IPS-18a (cell line): Measurements from ENCODE around the gene SAA2.
"Not testable (repeated sequence)": the region's sequence is repeated elsewhere in the genome, so short reads cannot be mapped to it uniquely, and the experiment has no call there.

Experiments used
- H3K27ac ChIP-seq: one replicate; pipeline ENCODE4 v1.5.1; 2013; ENCODE audit warnings: low read length
- H3K27me3 ChIP-seq: one replicate; pipeline ENCODE4 v1.6.1; 2013; ENCODE audit warnings: mild to moderate bottlenecking, low read length; ENCODE audit not compliant: control insufficient read depth, insufficient read depth
- H3K36me3 ChIP-seq: one replicate; pipeline ENCODE4 v1.6.1; 2013; ENCODE audit warnings: low read depth, low read length; ENCODE audit not compliant: control insufficient read depth
- H3K4me1 ChIP-seq: one replicate; pipeline ENCODE4 v1.6.1; 2013; ENCODE audit warnings: low read depth, low read length; ENCODE audit not compliant: control insufficient read depth
- H3K4me3 ChIP-seq: one replicate; pipeline ENCODE4 v1.5.1; 2013; ENCODE audit warnings: low read length
- H3K9ac ChIP-seq: one replicate; pipeline ENCODE4 v1.6.1; 2013; ENCODE audit warnings: mild to moderate bottlenecking, low read length, moderate library complexity
- H3K9me3 ChIP-seq: one replicate; pipeline ENCODE4 v1.6.1; 2013; ENCODE audit warnings: low read depth, low read length; ENCODE audit not compliant: control insufficient read depth

SAA2 gene

DNA sequence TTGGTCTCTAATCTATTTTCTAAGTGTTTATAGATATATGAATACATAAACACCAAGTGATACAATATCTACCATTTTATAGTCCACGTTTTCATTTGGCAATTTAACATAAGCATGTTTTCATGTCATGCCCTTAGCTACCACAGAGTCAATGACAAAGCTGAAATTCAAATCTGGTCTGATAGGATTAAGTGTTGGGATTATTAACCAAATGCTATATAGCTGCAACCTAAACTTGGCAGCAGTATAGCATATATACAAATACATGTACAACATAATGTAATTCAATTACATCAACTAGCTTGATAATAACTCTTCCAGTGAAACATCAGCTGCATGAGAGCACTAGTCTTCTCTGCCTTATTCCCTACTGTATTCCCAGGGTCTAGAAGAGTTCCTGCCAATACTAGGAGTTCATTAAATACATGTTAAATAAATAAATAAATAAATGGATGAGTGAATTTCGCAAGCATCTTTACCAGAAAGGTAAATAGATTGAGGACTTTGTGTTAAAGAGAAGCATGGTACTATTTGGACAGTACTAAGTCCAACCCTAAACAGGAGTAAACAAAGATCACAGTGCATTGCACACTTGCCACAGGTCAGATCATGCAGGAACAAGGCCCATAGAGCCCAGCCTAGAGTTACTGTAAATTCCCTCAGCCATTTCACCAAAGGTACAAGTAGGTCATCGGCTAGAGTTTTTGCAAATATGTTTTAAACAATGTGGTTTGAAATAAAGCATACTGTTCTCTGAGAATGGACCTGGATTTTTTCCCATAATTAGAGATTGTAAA is 24.7 kb downstream of the SAA2 start:
- Histone ChIP-seq H3K4me3 (no peak overlapping the region), H3K27me3 (no peaks in the 10 kb centered on the region), H3K9ac (no peak overlapping the region), H3K36me3 (no peaks in the 10 kb centered on the region), H3K9me3 (no peaks in the 10 kb centered on the region), H3K4me1 (no peaks in the 10 kb centered on the region), H3K27ac (no peak overlapping the region)

DNA sequence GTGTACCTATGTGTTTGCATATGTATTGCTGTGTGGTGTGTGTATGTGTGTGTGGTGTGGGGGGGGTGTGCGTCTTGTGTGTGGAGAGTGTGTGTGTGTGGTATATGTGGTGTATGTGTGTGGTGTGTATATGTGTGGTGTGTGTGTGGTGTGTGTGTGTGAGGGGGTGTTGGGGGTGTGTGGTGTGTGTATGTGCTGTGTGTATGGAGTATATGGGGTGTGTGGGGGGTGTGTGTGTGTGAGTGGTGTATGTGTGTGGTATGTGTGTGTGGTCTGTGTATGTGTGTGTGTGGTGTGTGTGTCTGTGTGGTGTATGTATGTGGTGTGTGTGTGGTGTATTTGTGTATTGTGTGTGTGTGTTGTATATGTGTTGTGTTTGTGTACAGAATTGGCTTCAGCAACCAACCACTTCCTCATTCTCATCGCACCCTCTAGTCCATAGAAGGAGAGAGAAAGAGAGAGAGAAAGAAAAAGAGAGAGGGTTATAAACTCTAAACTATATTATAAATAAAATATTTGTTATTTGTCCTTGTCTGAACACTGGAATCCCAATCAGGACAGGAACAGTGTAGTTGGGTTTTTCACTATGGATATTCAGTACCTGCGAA is 25.6 kb downstream of the SAA2 start:
- no peak overlapping the region for H3K27ac ChIP-seq
- H3K9me3 ChIP-seq, result no peaks in the 10 kb centered on the region
- no peak overlapping the region for H3K4me3 ChIP-seq
- H3K9ac ChIP-seq, result no peak overlapping the region
- H3K4me1 ChIP-seq, result no peaks in the 10 kb centered on the region
- H3K36me3 ChIP-seq, result no peaks in the 10 kb centered on the region
- no peaks in the 10 kb centered on the region for H3K27me3 ChIP-seq

DNA sequence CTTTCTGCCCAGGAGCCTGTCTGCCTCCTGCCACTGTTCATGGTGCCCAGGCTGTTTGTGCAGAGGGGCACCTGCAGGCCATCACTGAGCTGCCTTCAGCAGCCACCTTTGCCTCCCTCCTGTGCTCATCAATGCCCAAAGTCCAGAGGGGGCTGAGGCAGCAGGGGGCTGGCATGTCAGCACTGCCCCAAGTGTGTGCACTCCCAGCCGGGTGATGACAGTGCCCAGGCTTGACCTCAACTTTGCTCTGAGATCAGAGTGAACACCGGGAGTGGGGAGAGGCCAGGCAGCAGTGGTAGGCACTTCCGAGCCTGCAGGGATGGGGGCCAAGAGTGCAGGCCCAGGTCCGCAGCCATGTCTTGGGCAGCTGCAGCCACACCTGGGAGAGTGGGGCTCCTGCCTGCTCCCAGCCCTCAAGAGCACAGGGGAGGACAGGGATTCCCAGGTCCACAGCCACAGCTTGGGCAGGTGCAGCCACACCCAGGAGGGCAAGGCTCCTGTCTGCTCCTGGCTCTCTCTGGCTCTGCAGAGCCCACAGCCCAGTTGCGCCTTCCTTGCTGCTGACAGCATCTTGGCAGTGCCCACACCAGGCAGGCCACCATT is 27.1 kb downstream of the SAA2 start:
- Histone ChIP-seq H3K27ac (no peak overlapping the region), H3K9ac (no peak overlapping the region), H3K9me3 (no peaks in the 10 kb centered on the region), H3K4me1 (no peaks in the 10 kb centered on the region), H3K36me3 (no peaks in the 10 kb centered on the region), H3K4me3 (no peak overlapping the region), H3K27me3 (no peaks in the 10 kb centered on the region)

DNA sequence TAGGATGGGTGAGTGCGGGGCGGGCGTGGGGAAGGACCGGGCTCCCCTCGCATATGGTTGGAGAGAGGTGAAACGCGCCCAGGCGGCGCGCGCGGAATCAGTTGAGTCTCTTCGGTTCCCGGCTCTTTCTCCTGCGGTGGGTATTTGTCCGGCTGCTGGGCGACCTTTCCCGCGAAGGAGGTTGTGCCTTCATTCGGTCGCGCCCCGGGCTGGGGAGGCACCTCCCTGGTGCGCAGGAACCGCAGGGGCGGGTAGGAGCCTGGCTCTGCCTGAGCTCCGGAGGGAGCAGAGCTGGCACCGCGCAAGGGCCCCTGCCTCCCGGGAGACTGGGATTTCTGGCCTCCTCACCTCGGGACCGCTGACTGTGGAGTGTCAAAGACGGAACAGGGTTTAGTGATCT is 39.4 kb downstream of the SAA2 start:
- Histone ChIP-seq H3K4me1 (no peaks in the 10 kb centered on the region), H3K4me3 (no peak overlapping the region), H3K9ac (no peak overlapping the region), H3K27me3 (no peaks in the 10 kb centered on the region), H3K36me3 (no peaks in the 10 kb centered on the region), H3K27ac (no peak overlapping the region), H3K9me3 (no peaks in the 10 kb centered on the region)

DNA sequence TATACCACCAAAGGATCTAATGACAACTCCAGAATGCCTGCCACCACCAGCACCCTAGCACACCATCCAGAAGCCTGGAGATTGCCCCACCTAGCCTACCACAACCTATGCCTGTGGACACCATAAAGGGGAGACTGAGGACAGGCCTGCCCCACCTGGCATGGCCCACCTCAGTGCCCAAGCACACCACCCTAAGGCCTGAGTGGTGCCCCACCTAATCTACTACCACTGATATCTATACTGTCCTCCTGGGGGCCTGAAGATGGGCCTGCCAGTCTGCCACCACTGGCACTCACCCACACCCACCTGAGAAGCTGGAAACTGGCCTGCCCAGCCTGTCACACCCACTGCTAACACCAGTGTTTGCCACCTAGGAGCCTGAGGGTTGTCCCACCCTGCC is 43.7 kb downstream of the SAA2 start:
- Histone ChIP-seq H3K27ac (no peak overlapping the region), H3K4me3 (no peak overlapping the region), H3K36me3 (no peaks in the 10 kb centered on the region), H3K4me1 (no peaks in the 10 kb centered on the region), H3K27me3 (no peaks in the 10 kb centered on the region), H3K9me3 (no peaks in the 10 kb centered on the region), H3K9ac (no peak overlapping the region)

DNA sequence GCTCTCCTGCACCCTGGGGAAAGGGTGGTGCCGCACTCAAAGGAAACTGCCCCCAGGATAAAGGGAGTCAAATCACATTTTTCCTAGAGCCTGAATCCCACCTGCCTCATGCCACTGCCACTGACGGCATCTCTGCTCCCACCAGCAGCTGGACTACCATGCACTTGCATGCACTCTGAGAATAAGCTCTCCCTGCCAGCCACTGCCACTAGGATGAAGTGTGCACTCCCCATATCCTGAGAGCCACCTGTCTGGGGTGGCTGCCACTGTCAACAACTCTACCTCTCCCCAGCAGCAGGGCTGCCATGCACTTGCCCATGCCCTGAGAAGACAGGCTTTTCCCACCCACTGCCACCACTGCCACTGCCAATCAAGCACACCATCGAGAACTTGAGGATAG is 44.2 kb downstream of the SAA2 start:
- Histone ChIP-seq H3K27me3 (no peaks in the 10 kb centered on the region), H3K4me1 (no peaks in the 10 kb centered on the region), H3K9ac (no peak overlapping the region), H3K36me3 (no peaks in the 10 kb centered on the region), H3K9me3 (no peaks in the 10 kb centered on the region), H3K4me3 (no peak overlapping the region), H3K27ac (no peak overlapping the region)

DNA sequence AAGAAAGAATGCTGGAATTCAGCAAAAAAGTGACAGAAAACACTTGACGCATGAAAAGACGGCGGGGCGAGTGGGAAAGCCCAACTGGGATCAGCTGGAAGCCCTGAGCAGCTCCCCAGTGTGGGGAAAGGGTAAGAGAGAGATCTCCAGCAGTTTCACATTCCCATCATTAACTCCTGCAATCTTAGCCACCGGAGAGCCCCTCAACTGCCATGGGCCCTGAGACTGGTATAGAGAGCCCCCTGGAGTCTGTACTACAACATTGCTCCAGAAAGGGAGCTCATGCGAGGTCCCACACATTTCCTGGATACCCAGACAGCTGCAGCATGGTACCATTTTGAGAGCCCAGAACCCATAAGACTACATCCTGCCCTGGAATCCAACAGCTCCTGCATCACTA is 44.7 kb downstream of the SAA2 start:
- no peaks in the 10 kb centered on the region for H3K27me3 ChIP-seq
- H3K4me1 ChIP-seq, result no peaks in the 10 kb centered on the region
- H3K9ac ChIP-seq, result no peak overlapping the region
- H3K27ac ChIP-seq, result no peak overlapping the region
- no peak overlapping the region for H3K4me3 ChIP-seq
- H3K9me3 ChIP-seq, result no peaks in the 10 kb centered on the region
- no peaks in the 10 kb centered on the region for H3K36me3 ChIP-seq

DNA sequence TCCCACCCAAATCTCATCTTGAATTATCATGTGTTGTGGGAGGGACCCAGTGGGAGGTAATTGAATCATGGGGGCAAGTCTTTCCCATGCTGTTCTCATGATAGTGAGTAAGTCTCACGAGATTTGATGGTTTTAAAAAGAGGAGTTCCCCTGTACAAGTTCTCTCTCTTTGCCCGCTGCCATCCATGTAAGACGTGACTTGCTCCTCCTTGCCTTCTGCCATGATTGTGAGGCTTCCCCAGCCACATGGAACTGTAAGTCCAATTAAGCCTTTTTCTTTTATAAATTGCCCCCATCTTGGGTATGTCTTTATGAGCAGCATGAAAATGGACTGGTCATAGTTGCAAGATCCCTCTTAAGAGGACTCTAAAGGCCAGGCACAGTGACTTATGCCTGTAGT is 50.7 kb downstream of the SAA2 start:
- H3K4me1 ChIP-seq, H3K9me3 ChIP-seq, H3K27ac ChIP-seq: not testable (repeated sequence)

DNA sequence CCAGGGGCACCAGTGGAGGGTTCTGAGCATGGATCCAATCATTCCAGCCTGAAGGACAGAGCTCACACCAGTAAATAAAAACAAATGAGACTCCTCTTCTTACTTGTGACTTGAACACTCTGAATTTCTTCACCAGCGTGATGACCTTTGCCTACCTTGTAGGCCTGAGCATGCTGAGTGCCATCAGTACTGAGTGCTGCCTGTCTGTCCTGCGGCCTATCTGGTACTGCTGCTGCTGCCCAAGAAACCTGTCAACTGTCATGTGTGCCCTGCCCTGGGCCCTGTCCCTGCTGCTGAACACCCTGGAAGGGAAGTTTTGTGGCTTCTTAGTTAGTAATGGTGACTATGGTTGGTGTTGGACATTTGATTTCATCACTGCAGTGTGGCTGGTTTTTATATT is 51.9 kb downstream of the SAA2 start:
- H3K4me3 ChIP-seq, result no peak overlapping the region
- H3K4me1 ChIP-seq, result no peaks in the 10 kb centered on the region
- H3K36me3 ChIP-seq, result no peaks in the 10 kb centered on the region
- no peak overlapping the region for H3K27ac ChIP-seq
- H3K27me3 ChIP-seq, result no peaks in the 10 kb centered on the region
- H3K9me3 ChIP-seq, result no peaks in the 10 kb centered on the region
- H3K9ac ChIP-seq, result no peak overlapping the region

More for the DNA sequence above, 50.7 kb downstream of the SAA2 start:
- H3K27me3 ChIP-seq, H3K4me3 ChIP-seq, H3K9ac ChIP-seq, H3K36me3 ChIP-seq: not testable (repeated sequence)
